Panc1 (cell line): Measurements from ENCODE around the gene INTS2. TPM values are rescaled to one million over a fixed set of nuclear protein-coding genes. Genes with fewer than 3 reads are reported as not detected.

ENCODE experiments used
- ATAC-seq: fragments of 200-7000 bp; cut with Tn5 transposase; 2 replicates; pipeline ENCODE4 v1.9.1; 2020; ENCODE audit warnings: mild to moderate bottlenecking, moderate library complexity
- BruUV-seq: library from RNA; stranded (reverse); fragments of 400-500 nt; replicated peaks from 2 replicates; lab custom pipeline; 2021; lab: Mats Ljungman, UMichigan
- CTCF ChIA-PET: fragments of 300-600 bp; sonication (Branson Sonifier 250); formaldehyde crosslinking; loops from one replicate; lab custom pipeline; 2022; ENCODE audit warnings: antibody characterized with exemption; lab: Charles Lee
- POLR2A ChIA-PET: fragments of 300-600 bp; sonication (Branson Sonifier 250); formaldehyde crosslinking; loops from one replicate; lab custom pipeline; 2022; ENCODE audit warnings: antibody characterized with exemption; lab: Charles Lee
- DNase-seq: peaks from one replicate; pipeline ENCODE4 v3.0.0-alpha.2; 2010; ENCODE audit warnings: low read depth, low spot score
- H3K27ac ChIP-seq: 2 replicates; pipeline ENCODE4 v1.5.1; 2011; ENCODE audit warnings: mild to moderate bottlenecking, low read length, inconsistent platforms
- H3K27me3 ChIP-seq: fragments of 200-500 bp; sonication (Bioruptor generic); 2 replicates; pipeline ENCODE4 v1.6.0; 2014; ENCODE audit warnings: low read length, inconsistent platforms; ENCODE audit not compliant: control insufficient read depth, insufficient read depth
- H3K36me3 ChIP-seq: fragments of 200-500 bp; sonication (Bioruptor generic); 2 replicates; pipeline ENCODE4 v1.5.1; 2014; ENCODE audit warnings: inconsistent platforms, mild to moderate bottlenecking, low read length, moderate library complexity; ENCODE audit not compliant: control insufficient read depth, insufficient read depth
- H3K4me1 ChIP-seq: 2 replicates; pipeline ENCODE4 v1.5.1; 2011; ENCODE audit warnings: inconsistent platforms, mild to moderate bottlenecking, low read length, moderate library complexity; ENCODE audit not compliant: control insufficient read depth, insufficient read depth
- H3K4me3 ChIP-seq, 2 experiments: 2 replicates each; pipeline ENCODE4 v1.5.1; 2011 to 2012; ENCODE audit warnings: low read depth in 2 of 2, low read length in 2 of 2, mild to moderate bottlenecking in 2 of 2, inconsistent platforms in 1 of 2, moderate library complexity in 1 of 2
- H3K9me3 ChIP-seq: fragments of 200-500 bp; sonication (Bioruptor generic); 2 replicates; pipeline ENCODE4 v1.5.1; 2014; ENCODE audit warnings: low read depth, mild to moderate bottlenecking, inconsistent platforms, low read length, moderate library complexity; ENCODE audit not compliant: control insufficient read depth, insufficient read depth
- POLR2AphosphoS5 ChIP-seq: IDR thresholded peaks from 2 replicates; pipeline ENCODE4 v1.6.1; 2012; ENCODE audit warnings: mild to moderate bottlenecking, low read depth, low read length, moderate library complexity
- SIN3A ChIP-seq: IDR thresholded peaks from 2 replicates; pipeline ENCODE4 v1.6.1; 2012; ENCODE audit warnings: low read depth, mild to moderate bottlenecking, low read length, moderate library complexity, borderline replicate concordance; ENCODE audit not compliant: insufficient read depth
- TCF7L2 ChIP-seq: IDR thresholded peaks from 2 replicates; pipeline ENCODE4 v1.6.1; 2011; ENCODE audit warnings: mild to moderate bottlenecking, low read depth, low read length, inconsistent platforms
- in situ Hi-C: cut with HindIII; loops from 2 replicates; pipeline ENCODE4 v1.10.0; 2016; ENCODE audit warnings: low sequenced_read_pairs, low pct_unique_long_range_greater_than_20kb
- intact Hi-C: fragments of 100-400 bp; cut with micrococcal nuclease; formaldehyde crosslinking; loops from one replicate; pipeline ENCODE4 v1.10.0; 2022; ENCODE audit not compliant: unreplicated experiment
- total RNA-seq: library from RNA; stranded (reverse); gene quantifications from one replicate; pipeline ENCODE4 v1.2.1, GENCODE V29; 2021; ENCODE audit not compliant: unreplicated experiment
- TF ChIP-seq, protein P1 (sequence below): fragments of 450-650 bp; IDR thresholded peaks from 2 replicates; pipeline ENCODE4 v1.5.1; 2017; ENCODE audit warnings: mild to moderate bottlenecking
- TF ChIP-seq, protein P2 (sequence below), 2 experiments: IDR thresholded peaks; 2 replicates each; pipeline ENCODE4 v1.6.1; 2011 to 2012; ENCODE audit warnings: low read depth in 2 of 2, control low read depth in 1 of 2, low read length in 1 of 2, mild to moderate bottlenecking in 1 of 2, moderate library complexity in 1 of 2; ENCODE audit not compliant: insufficient read depth in 1 of 2

The INTS2 gene
- total RNA-seq, 1 experiment from 2014 or later = 32.5 TPM

DNA sequence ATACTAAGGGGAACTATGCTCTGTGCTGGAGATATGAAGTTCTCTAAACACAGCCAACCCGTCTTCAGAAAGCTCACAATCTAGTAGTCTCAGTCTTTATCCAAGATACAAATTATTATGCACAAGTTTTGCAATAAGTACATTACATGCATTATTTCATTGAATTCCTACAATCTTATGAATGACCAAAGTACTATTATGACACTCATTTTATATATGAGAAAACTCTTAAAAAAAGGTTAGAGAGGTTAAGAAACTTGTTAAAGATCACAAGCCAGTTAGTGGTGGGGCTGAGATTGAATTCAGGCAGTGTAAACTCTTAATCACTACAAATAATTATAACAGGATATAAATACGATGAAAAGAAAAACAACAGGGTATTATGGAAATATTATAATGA, 59.7 kb downstream of the INTS2 start:
- H3K27me3 ChIP-seq = no peaks in the 10 kb centered on the region
- ChIA-PET POLR2A (no interaction called here), CTCF (no interaction called here)
- no peak overlapping the region for H3K4me3 ChIP-seq
- peaks cover 4% of the 10 kb centered on the region; the same call in 1 of the 2 replicates for H3K4me1 ChIP-seq
- H3K9me3 ChIP-seq = no peaks in the 10 kb centered on the region
- in situ Hi-C loops = no loop called here
- no peak overlapping the region for H3K27ac ChIP-seq
- no TSS peak for BruUV-seq
- no peak for TF ChIP-seq SIN3A
- TF ChIP-seq POLR2AphosphoS5 = no peak
- TF ChIP-seq, protein P1, sequence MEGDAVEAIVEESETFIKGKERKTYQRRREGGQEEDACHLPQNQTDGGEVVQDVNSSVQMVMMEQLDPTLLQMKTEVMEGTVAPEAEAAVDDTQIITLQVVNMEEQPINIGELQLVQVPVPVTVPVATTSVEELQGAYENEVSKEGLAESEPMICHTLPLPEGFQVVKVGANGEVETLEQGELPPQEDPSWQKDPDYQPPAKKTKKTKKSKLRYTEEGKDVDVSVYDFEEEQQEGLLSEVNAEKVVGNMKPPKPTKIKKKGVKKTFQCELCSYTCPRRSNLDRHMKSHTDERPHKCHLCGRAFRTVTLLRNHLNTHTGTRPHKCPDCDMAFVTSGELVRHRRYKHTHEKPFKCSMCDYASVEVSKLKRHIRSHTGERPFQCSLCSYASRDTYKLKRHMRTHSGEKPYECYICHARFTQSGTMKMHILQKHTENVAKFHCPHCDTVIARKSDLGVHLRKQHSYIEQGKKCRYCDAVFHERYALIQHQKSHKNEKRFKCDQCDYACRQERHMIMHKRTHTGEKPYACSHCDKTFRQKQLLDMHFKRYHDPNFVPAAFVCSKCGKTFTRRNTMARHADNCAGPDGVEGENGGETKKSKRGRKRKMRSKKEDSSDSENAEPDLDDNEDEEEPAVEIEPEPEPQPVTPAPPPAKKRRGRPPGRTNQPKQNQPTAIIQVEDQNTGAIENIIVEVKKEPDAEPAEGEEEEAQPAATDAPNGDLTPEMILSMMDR = no peak
- TF ChIP-seq TCF7L2 = no peak
- DNase-seq = no peak
- intact Hi-C loops = no loop called here
- peaks cover 38% of the 10 kb centered on the region for H3K36me3 ChIP-seq
- no peak for ATAC-seq

DNA sequence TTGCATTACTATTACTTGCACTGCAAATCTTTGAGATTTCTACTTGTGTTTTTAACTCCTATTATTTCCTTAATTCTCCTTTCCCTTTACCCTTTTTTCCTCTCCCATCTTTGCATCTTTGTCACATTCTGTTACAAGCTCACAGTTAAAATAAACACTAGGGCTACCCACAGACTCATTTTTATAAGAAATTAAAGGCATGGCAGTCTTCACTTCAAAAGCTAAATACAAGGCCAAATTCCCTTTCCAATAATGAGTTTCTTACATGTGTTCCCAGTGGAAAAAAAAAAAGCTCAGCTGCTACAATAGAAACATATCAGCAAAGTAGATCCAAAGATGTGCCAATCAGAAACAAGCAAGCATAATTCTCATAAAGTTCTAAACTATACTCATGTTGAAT, 60.7 kb downstream of the INTS2 start:
- Histone ChIP-seq H3K4me1 (peaks cover 10% of the 10 kb centered on the region; the same call in 1 of the 2 replicates), H3K36me3 (peaks cover 37% of the 10 kb centered on the region), H3K4me3 (no peak overlapping the region), H3K9me3 (no peaks in the 10 kb centered on the region), H3K27me3 (no peaks in the 10 kb centered on the region), H3K27ac (no peak overlapping the region)
- POLR2A ChIA-PET = no interaction called here
- CTCF ChIA-PET = interaction anchor here (0.5 kb wide), 1 partner anchor 217 kb away, joined by 8 read pairs; no protein-coding TSS in a partner anchor
- TF ChIP-seq, protein P2, sequence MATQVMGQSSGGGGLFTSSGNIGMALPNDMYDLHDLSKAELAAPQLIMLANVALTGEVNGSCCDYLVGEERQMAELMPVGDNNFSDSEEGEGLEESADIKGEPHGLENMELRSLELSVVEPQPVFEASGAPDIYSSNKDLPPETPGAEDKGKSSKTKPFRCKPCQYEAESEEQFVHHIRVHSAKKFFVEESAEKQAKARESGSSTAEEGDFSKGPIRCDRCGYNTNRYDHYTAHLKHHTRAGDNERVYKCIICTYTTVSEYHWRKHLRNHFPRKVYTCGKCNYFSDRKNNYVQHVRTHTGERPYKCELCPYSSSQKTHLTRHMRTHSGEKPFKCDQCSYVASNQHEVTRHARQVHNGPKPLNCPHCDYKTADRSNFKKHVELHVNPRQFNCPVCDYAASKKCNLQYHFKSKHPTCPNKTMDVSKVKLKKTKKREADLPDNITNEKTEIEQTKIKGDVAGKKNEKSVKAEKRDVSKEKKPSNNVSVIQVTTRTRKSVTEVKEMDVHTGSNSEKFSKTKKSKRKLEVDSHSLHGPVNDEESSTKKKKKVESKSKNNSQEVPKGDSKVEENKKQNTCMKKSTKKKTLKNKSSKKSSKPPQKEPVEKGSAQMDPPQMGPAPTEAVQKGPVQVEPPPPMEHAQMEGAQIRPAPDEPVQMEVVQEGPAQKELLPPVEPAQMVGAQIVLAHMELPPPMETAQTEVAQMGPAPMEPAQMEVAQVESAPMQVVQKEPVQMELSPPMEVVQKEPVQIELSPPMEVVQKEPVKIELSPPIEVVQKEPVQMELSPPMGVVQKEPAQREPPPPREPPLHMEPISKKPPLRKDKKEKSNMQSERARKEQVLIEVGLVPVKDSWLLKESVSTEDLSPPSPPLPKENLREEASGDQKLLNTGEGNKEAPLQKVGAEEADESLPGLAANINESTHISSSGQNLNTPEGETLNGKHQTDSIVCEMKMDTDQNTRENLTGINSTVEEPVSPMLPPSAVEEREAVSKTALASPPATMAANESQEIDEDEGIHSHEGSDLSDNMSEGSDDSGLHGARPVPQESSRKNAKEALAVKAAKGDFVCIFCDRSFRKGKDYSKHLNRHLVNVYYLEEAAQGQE (IDR thresholded peaks at IDR 0.05; ENCODE audit: insufficient read depth in 1 of 2, low read depth in 2 of 2, low read length in 1 of 2) = no peak
- TF ChIP-seq TCF7L2 = no peak
- TF ChIP-seq, protein P1 = no peak
- no peak for TF ChIP-seq POLR2AphosphoS5
- TF ChIP-seq SIN3A = no peak
- intact Hi-C loops = no loop called here
- DNase-seq (no peak), ATAC-seq (no peak)
- no TSS peak for BruUV-seq
- in situ Hi-C loops = no loop called here
